Activated CD4-positive, alpha-beta T cell treated with anti-CD3 and anti-CD28 coated beads for 36 hours (primary cell): ENCODE measurements around the gene FAM156B. TPM values are rescaled to one million over a fixed set of nuclear protein-coding genes. Genes with fewer than 3 reads are reported as not detected.
"Not testable (repeated sequence)": the region's sequence is repeated elsewhere in the genome, so short reads cannot be mapped to it uniquely, and the experiment has no call there.

Source experiments
- ATAC-seq: fragments of 200-7000 bp; cut with Tn5 transposase; one replicate; pipeline ENCODE4 v1.10.0; 2021; ENCODE audit warnings: mild to moderate bottlenecking, moderate library complexity
- CTCF ChIA-PET: fragments of 350-600 bp; sonication (Branson Sonifier 250); formaldehyde crosslinking; loops from one replicate; lab custom pipeline; 2021; ENCODE audit warnings: antibody characterized with exemption; lab: Charles Lee
- POLR2A ChIA-PET: fragments of 350-600 bp; sonication (Branson Sonifier 250); formaldehyde crosslinking; loops from one replicate; lab custom pipeline; 2021; ENCODE audit warnings: antibody characterized with exemption, inconsistent platforms; lab: Charles Lee
- DNase-seq: peaks from one replicate; pipeline ENCODE4 v3.0.0-alpha.2; 2020
- H3K27ac Mint-ChIP-seq: one replicate; pipeline ENCODE4 v1.8.0; 2021; ENCODE audit warnings: mixed read lengths
- H3K27me3 Mint-ChIP-seq: one replicate; pipeline ENCODE4 v1.8.0; 2021; ENCODE audit warnings: mixed read lengths
- H3K36me3 Mint-ChIP-seq: one replicate; pipeline ENCODE4 v1.8.0; 2021; ENCODE audit warnings: low read depth, mixed read lengths
- H3K4me1 Mint-ChIP-seq: one replicate; pipeline ENCODE4 v1.8.0; 2021; ENCODE audit warnings: mixed read lengths
- H3K4me3 Mint-ChIP-seq: one replicate; pipeline ENCODE4 v1.8.0; 2021; ENCODE audit warnings: mild to moderate bottlenecking, moderate library complexity, mixed read lengths
- H3K9me3 Mint-ChIP-seq: one replicate; pipeline ENCODE4 v1.8.0; 2021; ENCODE audit warnings: low read depth, mixed read lengths
- intact Hi-C, 2 experiments: fragments of 100-400 bp; cut with DNase I in 1 of 2; cut with micrococcal nuclease in 1 of 2; formaldehyde crosslinking; loops; one replicate each; pipeline versions ENCODE4 v1.14.2 to v1.15.1; 2022 to 2024; cut with DNase I, micrococcal nuclease
- total RNA-seq, 2 experiments: library from RNA; stranded (reverse); gene quantifications; one replicate each; pipeline ENCODE4 v1.2.3, GENCODE V29; 2021

FAM156B gene
- total RNA-seq, 2 experiments from 2014 or later = 13.1 to 19.8 TPM

DNA sequence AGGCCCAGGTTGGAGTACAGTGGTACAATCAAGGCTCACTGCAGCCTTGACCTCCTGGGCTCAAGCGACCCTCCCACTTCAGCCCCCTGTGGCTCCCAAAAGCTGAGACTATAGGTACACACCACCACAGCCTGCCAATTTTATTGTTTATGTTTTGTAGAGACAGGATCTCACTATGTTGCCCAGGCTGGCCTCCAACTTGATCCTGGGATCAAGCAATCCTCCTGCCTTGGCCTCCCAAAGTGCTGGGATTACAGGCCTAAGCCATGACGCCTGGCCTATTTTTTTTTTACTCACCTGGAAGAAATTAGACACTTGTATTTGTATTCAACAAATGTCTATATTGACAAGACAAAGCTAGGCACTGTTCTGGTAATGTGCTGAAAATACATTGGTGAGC is 36.1 kb downstream of the FAM156B start:
- no peak for ATAC-seq
- H3K36me3 Mint-ChIP-seq = no peaks in the 10 kb centered on the region

DNA sequence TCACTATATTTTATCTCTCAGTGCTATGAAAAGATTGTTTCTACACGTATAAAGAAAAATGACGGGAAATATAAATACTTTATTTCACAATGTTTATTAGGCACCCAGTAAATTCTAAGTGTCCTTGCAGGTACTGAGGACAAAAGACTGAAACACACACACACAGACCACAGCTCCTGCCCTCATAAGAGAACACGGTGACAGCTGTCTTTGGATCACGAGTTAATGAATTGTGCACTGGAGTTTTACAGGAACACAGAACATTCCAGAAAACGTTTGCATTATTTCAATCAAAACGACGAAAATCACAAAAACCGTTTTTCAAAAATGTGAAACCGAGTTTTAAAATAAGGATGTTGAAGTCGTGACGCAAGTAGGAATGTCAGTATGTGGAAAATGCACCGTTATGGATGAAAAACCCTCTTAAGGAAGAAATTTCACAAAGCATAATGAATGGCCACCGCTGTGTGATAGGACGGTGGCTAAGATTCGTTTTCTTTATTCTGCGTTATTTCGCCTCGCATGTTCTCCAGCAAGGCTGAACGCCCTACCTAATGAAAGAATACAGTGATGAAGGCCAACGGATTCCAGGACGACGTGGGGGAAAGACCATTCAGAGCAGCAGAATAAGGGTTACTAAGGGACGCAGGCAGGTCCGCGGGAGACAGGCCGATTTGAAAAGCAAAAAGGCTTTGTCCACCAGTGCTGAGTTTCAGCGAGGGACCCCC is 37.0 kb downstream of the FAM156B start:
- DNase-seq = no peak
- intact Hi-C loops = no loop called here
- Mint-ChIP-seq H3K27me3 (no peaks in the 10 kb centered on the region), H3K4me1 (peaks cover 5% of the 10 kb centered on the region), H3K36me3 (no peaks in the 10 kb centered on the region), H3K27ac (peak overlapping the region; percentile 97), H3K9me3 (no peaks in the 10 kb centered on the region), H3K4me3 (peak overlapping the region; percentile 92)
- ChIA-PET POLR2A (no interaction called here), CTCF (no interaction called here)
- no peak for ATAC-seq

More for the DNA sequence above, 36.1 kb downstream of the FAM156B start:
- ChIA-PET POLR2A (no interaction called here), CTCF (no interaction called here)
- intact Hi-C loops = no loop called here
- no peaks in the 10 kb centered on the region for H3K9me3 Mint-ChIP-seq
- no peak for DNase-seq
- H3K27ac Mint-ChIP-seq = no peak overlapping the region
- H3K4me3 Mint-ChIP-seq = no peak overlapping the region
- peaks cover 8% of the 10 kb centered on the region for H3K4me1 Mint-ChIP-seq
- H3K27me3 Mint-ChIP-seq = no peaks in the 10 kb centered on the region

DNA sequence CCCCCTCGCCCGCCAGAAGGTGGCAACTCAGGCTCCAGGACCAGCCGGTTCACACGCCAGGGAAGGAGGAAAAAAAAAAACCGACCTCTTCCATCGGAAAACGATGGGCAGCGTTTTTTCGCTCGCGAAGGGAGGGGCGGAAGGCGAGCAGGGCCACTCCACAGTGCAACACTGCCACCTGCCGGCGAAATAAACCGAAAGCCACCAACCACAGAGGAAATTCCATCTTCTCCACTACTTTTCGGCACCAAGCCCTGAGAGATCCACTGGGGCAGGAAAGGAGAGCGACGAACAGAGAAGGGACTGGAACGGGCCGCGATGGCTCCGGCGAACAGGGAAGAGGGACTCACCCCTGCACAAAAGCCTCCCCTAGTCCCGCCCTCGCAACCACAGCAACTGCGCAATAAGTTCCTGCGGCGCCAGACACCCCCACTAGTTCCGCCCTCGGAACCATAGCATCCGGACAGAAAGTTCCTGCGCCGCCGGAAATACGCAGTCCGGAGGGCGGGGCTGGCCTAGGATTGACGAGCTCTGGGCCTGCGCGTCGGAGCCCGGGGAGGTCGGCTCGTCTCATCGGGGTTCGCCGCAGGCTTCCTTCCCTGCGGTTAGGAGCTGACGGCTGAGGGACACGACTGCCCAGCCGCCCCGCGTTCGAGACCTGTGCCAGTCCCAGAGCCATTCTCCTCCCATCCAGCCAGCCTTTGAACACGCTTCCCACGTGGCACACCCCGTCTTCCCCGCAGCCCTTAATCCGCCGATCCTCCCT is 37.8 kb downstream of the FAM156B start:
- no peaks in the 10 kb centered on the region for H3K27me3 Mint-ChIP-seq
- no peaks in the 10 kb centered on the region for H3K9me3 Mint-ChIP-seq
- intact Hi-C loops = no loop called here
- ATAC-seq (peak; percentile 97), DNase-seq (peak; percentile 93)
- no peaks in the 10 kb centered on the region for H3K36me3 Mint-ChIP-seq
- ChIA-PET POLR2A (interaction anchor here (0.6 kb wide), 1 partner anchor 12 kb away, joined by 3 read pairs; no protein-coding TSS in a partner anchor), CTCF (interaction anchor here (0.6 to 0.8 kb wide), 2 partner anchors 141 to 153 kb away, joined by 3 to 4 read pairs; no protein-coding TSS in a partner anchor)
- peak overlapping the region; percentile 92 for H3K4me3 Mint-ChIP-seq
- peaks cover 5% of the 10 kb centered on the region for H3K4me1 Mint-ChIP-seq
- H3K27ac Mint-ChIP-seq = peak overlapping the region; percentile 97

DNA sequence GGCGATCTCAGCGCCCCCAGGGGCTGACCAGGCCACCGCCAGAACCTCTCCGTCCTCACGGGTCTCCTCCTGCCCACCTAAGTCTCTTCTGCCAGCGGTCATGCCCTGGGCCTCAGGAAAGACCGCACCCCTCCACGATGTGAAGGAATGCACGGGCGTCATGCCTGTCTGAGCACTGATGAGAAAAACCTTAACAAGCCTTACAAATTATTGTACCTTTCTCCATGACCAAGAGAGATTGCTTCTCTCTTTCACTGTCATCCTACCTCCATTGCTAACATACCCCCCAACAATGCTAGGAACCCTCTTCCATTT is 38.3 kb downstream of the FAM156B start:
- CTCF ChIA-PET = interaction anchor here (0.8 kb wide), 1 partner anchor 153 kb away, joined by 4 read pairs; no protein-coding TSS in a partner anchor
- H3K27me3 Mint-ChIP-seq, ATAC-seq, H3K36me3 Mint-ChIP-seq, intact Hi-C loops, DNase-seq, POLR2A ChIA-PET, H3K9me3 Mint-ChIP-seq, H3K4me1 Mint-ChIP-seq: not testable (repeated sequence)
- Mint-ChIP-seq H3K4me3 (peak overlapping the region; percentile 92), H3K27ac (peak overlapping the region; percentile 97)

DNA sequence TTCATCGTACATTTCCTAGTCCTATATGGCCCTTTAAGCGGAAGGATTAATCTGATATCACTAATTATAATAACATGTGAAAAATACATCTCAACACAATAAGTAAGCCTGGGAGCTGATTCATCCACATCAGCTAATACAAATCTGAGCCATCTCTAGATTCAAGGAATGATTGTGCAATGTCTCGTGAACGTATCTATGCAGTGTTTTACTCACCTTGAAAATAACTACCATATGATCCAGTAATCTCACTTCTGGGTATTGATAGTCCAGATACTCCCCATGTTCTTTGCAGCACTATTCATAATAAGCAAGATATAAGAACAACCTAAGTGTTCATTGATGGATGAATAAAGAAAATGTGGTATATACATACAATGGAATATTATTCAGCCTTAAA is 43.6 kb downstream of the FAM156B start:
- H3K36me3 Mint-ChIP-seq, H3K4me1 Mint-ChIP-seq, H3K27me3 Mint-ChIP-seq, POLR2A ChIA-PET, H3K27ac Mint-ChIP-seq, intact Hi-C loops, CTCF ChIA-PET, H3K4me3 Mint-ChIP-seq, DNase-seq, H3K9me3 Mint-ChIP-seq: not testable (repeated sequence)
- peak; percentile 60 for ATAC-seq

DNA sequence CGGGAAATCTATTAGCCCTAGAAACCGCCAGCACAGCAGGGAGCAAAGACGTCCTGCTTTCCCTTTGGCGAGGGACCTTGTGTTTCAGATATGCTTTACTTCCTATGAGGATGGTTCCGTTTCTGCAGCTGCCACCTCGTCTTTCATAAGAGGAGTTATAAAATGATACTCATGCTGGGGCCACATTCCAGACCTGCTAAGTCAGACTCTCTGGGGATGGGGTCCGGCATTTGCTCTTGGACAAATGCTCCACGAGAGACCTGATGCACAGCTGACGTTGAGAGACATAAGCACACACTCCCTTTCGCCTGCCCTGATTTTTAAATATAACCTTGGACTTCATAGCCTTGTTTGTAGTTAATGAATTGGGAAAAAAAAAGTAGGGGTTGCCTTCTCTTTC is 44.6 kb downstream of the FAM156B start:
- H3K36me3 Mint-ChIP-seq, CTCF ChIA-PET, H3K9me3 Mint-ChIP-seq, ATAC-seq, intact Hi-C loops, H3K4me3 Mint-ChIP-seq, POLR2A ChIA-PET, DNase-seq, H3K27ac Mint-ChIP-seq, H3K4me1 Mint-ChIP-seq, H3K27me3 Mint-ChIP-seq: not testable (repeated sequence)

DNA sequence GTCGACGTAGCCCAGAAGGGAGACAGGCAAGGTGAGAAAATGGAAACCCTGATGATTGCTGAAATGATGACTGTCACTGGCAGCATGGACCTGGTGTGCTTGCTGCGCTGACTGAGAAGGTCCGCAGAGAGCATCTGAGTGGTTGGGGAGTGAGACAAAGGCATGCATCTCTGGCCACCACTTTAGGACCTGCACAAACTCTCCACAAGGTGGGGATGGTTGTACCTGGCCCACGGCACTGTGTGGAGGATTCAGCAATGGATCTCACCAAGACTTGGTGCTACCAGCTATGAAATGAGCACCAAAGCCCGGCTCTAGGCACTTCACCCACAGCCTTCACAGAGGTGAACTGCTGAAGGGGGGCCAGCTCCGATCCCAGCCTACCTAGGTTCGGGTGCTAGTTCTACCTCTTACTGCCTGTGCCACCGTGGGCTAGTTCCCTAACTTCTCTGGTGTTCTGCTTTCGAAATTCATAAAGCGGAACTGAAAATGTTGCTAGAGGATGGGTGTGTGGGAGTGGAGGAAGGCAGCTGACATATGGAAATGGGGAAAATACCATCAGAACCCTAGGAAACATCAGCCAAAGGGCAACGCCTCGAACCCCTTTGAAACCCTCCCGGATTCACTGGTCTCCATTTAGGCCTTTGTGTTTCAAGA is 48.8 kb downstream of the FAM156B start:
- intact Hi-C loops, H3K27ac Mint-ChIP-seq, CTCF ChIA-PET, H3K4me1 Mint-ChIP-seq, H3K36me3 Mint-ChIP-seq, DNase-seq, H3K9me3 Mint-ChIP-seq, H3K4me3 Mint-ChIP-seq, H3K27me3 Mint-ChIP-seq, ATAC-seq, POLR2A ChIA-PET: not testable (repeated sequence)

DNA sequence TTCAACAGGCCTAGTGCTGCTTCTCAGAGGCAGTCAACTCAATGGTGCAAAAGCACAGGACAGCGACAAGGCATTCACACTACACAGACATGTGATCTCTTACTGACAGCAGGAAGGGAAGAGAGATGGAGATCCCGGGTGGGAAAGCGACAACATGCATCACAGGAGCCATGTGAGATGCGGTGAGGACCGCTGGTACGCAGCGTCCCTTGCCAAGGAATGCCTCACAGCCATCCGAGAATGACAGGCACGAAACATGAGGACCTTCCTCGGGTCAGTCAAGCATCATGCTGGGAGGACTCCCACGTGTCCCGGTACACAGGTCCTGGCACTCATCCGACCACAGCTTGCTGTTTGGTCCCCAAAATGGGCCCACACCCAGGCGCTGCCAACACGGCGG is 50.4 kb downstream of the FAM156B start:
- H3K36me3 Mint-ChIP-seq, CTCF ChIA-PET, H3K4me3 Mint-ChIP-seq, H3K27ac Mint-ChIP-seq, intact Hi-C loops, POLR2A ChIA-PET, H3K4me1 Mint-ChIP-seq, H3K9me3 Mint-ChIP-seq, H3K27me3 Mint-ChIP-seq, DNase-seq, ATAC-seq: not testable (repeated sequence)

DNA sequence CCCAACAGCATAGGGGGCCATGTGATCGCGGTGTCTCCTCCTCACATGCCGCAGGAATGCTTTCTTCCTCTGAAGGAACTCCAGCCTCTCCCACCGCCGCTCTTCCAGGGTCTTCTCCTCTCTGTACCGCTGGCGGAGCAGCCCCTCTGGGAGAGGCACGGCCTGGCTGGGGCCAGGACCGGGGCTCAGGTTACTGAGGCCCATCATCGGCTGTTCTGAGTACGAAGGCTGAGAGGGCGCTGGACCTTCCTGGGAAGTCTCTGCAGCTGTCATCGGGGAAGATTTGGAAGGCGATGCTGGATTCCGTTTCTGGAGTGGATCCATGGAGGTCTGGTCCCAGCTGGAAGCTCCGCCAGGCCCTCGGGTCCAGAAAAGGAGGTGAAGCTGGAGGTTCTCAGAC is 51.1 kb downstream of the FAM156B start:
- DNase-seq, POLR2A ChIA-PET, CTCF ChIA-PET, H3K27me3 Mint-ChIP-seq, H3K9me3 Mint-ChIP-seq, H3K4me3 Mint-ChIP-seq, intact Hi-C loops, H3K4me1 Mint-ChIP-seq, ATAC-seq, H3K36me3 Mint-ChIP-seq, H3K27ac Mint-ChIP-seq: not testable (repeated sequence)

DNA sequence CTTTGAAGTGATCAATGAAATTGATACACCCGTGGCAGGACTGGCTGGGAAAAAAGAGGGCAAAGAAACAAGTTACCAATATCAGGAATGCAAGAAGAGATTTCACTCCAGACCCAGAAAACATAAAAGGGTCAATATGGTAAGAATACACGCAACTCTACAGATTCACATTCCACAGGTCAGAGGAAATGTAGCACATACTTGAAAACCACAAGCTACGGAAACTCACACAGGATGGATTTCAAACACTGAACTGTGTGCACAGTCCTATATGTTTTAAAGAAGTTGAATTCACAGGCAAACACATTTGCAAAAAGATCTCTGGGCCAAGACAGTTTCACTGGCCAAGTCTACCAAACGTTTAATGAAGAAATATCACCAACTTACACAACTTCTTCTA is 52.2 kb downstream of the FAM156B start:
- H3K9me3 Mint-ChIP-seq, ATAC-seq, H3K36me3 Mint-ChIP-seq, H3K27me3 Mint-ChIP-seq, H3K4me3 Mint-ChIP-seq, H3K27ac Mint-ChIP-seq, intact Hi-C loops, CTCF ChIA-PET, DNase-seq, H3K4me1 Mint-ChIP-seq, POLR2A ChIA-PET: not testable (repeated sequence)

DNA sequence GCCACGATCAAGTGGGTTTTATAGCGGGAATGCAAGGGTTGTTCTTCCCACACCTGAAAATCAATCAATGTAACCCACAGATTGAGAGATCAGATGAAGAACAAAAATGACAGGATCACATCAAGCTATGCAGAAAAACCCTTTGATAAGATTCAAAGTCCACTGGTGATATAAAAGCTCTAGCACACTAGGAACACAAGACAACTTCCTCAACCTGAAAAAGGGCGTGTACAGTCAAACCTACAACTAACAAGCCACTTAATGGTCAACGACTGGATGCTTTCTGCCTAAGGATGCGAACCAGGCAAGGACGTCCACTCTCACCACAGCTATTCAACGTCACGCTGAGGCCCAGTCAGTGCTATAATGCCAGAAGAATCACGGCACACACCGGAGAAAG is 52.8 kb downstream of the FAM156B start:
- H3K4me1 Mint-ChIP-seq, ATAC-seq, DNase-seq, POLR2A ChIA-PET, H3K27me3 Mint-ChIP-seq, H3K36me3 Mint-ChIP-seq, H3K27ac Mint-ChIP-seq, H3K9me3 Mint-ChIP-seq, intact Hi-C loops, CTCF ChIA-PET, H3K4me3 Mint-ChIP-seq: not testable (repeated sequence)
